K562 (cell line): ENCODE results near the gene OR51V1. TPM values are rescaled to one million over a fixed set of nuclear protein-coding genes. Genes with fewer than 3 reads are reported as not detected.

Experiments used
- ATAC-seq: fragments of 200-7000 bp; cut with Tn5 transposase; 3 replicates; pipeline ENCODE4 v1.9.1; 2020; ENCODE audit warnings: moderate library complexity
- BruUV-seq: library from RNA; stranded (reverse); fragments of 400-500 nt; replicated peaks from 2 replicates; lab custom pipeline; 2021; lab: Mats Ljungman, UMichigan
- CTCF ChIA-PET: fragments of 300-600 bp; formaldehyde crosslinking; extraction: SDS; loops from one replicate; lab custom pipeline; 2021; ENCODE audit warnings: low intra/inter-chr PET ratio; lab: Yijun Ruan, JAX
- POLR2A ChIA-PET: fragments of 300-600, 350-650 bp; sonication (Branson Sonifier 250); formaldehyde crosslinking; extraction: SDS; loops from one replicate; lab custom pipeline; 2021; ENCODE audit warnings: antibody characterized with exemption, inconsistent platforms; lab: Yijun Ruan, JAX
- DNase-seq, 4 experiments: peaks; one replicate each; pipeline versions ENCODE4 v3.0.0 to v3.0.0-alpha.2; 2011 to 2018; ENCODE audit warnings: low spot score in 3 of 4, mixed read lengths in 3 of 4; ENCODE audit errors: extremely low read depth in 1 of 4
- FAIRE-seq: peaks from 2 replicates; lab custom pipeline; 2011; peaks lifted over from hg19 to GRCh38; lab: Jason Lieb, UNC
- H2AFZ ChIP-seq: 2 replicates; pipeline ENCODE4 v1.6.0; 2011; ENCODE audit warnings: low read depth, low read length, control low read depth, inconsistent platforms
- H3K27ac ChIP-seq: fragments of 200-600 bp; 3 replicates; pipeline ENCODE4 v1.8.0; 2011; ENCODE audit warnings: low read depth, mild to moderate bottlenecking, control low read depth, inconsistent platforms, low read length, moderate library complexity, mixed read lengths; ENCODE audit errors: extremely low read depth
- H3K27me3 ChIP-seq, 2 experiments: fragments of 300-600 bp in 1 of 2; 2 replicates in 1 of 2; 3 replicates in 1 of 2; pipeline versions ENCODE4 v1.6.0 to v1.8.0; 2011; ENCODE audit warnings: inconsistent platforms in 2 of 2, low read length in 2 of 2, mild to moderate bottlenecking in 1 of 2, mixed read lengths in 1 of 2, moderate library complexity in 1 of 2; ENCODE audit not compliant: control insufficient read depth in 2 of 2, insufficient read depth in 2 of 2
- H3K36me3 ChIP-seq: fragments of 300-600 bp; 3 replicates; pipeline ENCODE4 v1.8.0; 2011; ENCODE audit warnings: mild to moderate bottlenecking, low read length, inconsistent platforms; ENCODE audit not compliant: control insufficient read depth, insufficient read depth
- H3K4me1 ChIP-seq, 2 experiments: fragments of 200-600 bp in 1 of 2; replicated peaks in 1 of 2; 2 replicates in 1 of 2; 3 replicates in 1 of 2; pipeline versions ENCODE4 v1.5.1 to v1.8.0; 2011; ENCODE audit warnings: inconsistent platforms in 2 of 2, low read length in 2 of 2, mild to moderate bottlenecking in 1 of 2, mixed read lengths in 1 of 2, moderate library complexity in 1 of 2; ENCODE audit not compliant: control insufficient read depth in 2 of 2, insufficient read depth in 2 of 2
- H3K4me2 ChIP-seq: 2 replicates; pipeline ENCODE4 v1.6.1; 2011; ENCODE audit warnings: low read length, control low read depth, inconsistent platforms, mixed read lengths; ENCODE audit not compliant: insufficient read depth
- H3K4me3 ChIP-seq: fragments of 200-600 bp; sonication (generic), shearing (Covaris generic); 2 replicates; pipeline ENCODE4 v1.5.1; 2016; ENCODE audit warnings: control low read depth, inconsistent platforms
- H3K79me2 ChIP-seq: fragments of 200-600 bp; 3 replicates; pipeline ENCODE4 v1.8.0; 2011; ENCODE audit warnings: low read length, inconsistent platforms; ENCODE audit not compliant: control insufficient read depth, insufficient read depth
- H3K9ac ChIP-seq, 2 experiments: 2 replicates each; pipeline versions ENCODE4 v1.6.0 to v1.6.1; 2011; ENCODE audit warnings: low read depth in 2 of 2, low read length in 2 of 2, control low read depth in 1 of 2, inconsistent platforms in 1 of 2, mild to moderate bottlenecking in 1 of 2, mixed read lengths in 1 of 2; ENCODE audit not compliant: insufficient read depth in 1 of 2
- H3K9me1 ChIP-seq: one replicate; pipeline ENCODE4 v1.6.0; 2011; ENCODE audit warnings: inconsistent platforms, mild to moderate bottlenecking, low read length, moderate library complexity; ENCODE audit not compliant: control insufficient read depth, insufficient read depth
- H3K9me3 ChIP-seq: replicated peaks from 2 replicates; pipeline ENCODE4 v1.5.1; 2011; ENCODE audit warnings: low read depth, low read length, inconsistent platforms; ENCODE audit not compliant: control insufficient read depth, insufficient read depth
- H4K20me1 ChIP-seq: replicated peaks from 2 replicates; pipeline ENCODE4 v1.6.1; 2011; ENCODE audit warnings: low read length, inconsistent platforms, mixed read lengths; ENCODE audit not compliant: control insufficient read depth, insufficient read depth
- BDP1 ChIP-seq: IDR thresholded peaks from 3 replicates; pipeline ENCODE4 v1.6.1; 2011; ENCODE audit not compliant: insufficient read length, insufficient read depth
- ETV1 ChIP-seq: fragments of 450-650 bp; conservative IDR thresholded peaks from 2 replicates; pipeline ENCODE4 v1.6.1; 2016; ENCODE audit warnings: missing genetic modification characterization, control low read depth, low read depth, missing compliant biosample characterization
- FOXA1 ChIP-seq: fragments of 450-650 bp; IDR thresholded peaks from 2 replicates; pipeline ENCODE4 v1.6.1; 2016; ENCODE audit warnings: mild to moderate bottlenecking, borderline replicate concordance
- PHF8 ChIP-seq: fragments of 200-600 bp; sonication (generic); IDR thresholded peaks from 2 replicates; pipeline ENCODE4 v1.6.1; 2012; ENCODE audit warnings: mixed run types, mild to moderate bottlenecking, inconsistent platforms, low read length, moderate library complexity, borderline replicate concordance
- PTRF ChIP-seq: fragments of 450-650 bp; IDR thresholded peaks from 2 replicates; pipeline ENCODE4 v1.6.1; 2016; ENCODE audit warnings: mild to moderate bottlenecking, missing genetic modification characterization, missing compliant biosample characterization
- TAF7 ChIP-seq: fragments of 450-650 bp; IDR thresholded peaks from 2 replicates; pipeline ENCODE4 v1.6.1; 2016; ENCODE audit warnings: missing genetic modification characterization, missing compliant biosample characterization
- ZNF696 ChIP-seq: fragments of 250-450 bp; sonication (Bioruptor Pico); conservative IDR thresholded peaks from 2 replicates; pipeline ENCODE4 v1.4.0; 2020; ENCODE audit warnings: mild to moderate bottlenecking, moderate library complexity
- WGBS: fragments of 100-300 bp; shearing (Covaris generic); methylation state at CpG from one replicate; pipeline ENCODE4 v1.1.6; 2016; ENCODE audit warnings: low coverage, mixed read lengths; ENCODE audit not compliant: insufficient coverage; ENCODE audit errors: missing lambda C conversion rate; 5-methylcytosine and 5-hydroxymethylcytosine counted together
- in situ Hi-C: fragments of 300-500 bp; cut with MboI; formaldehyde crosslinking; loops from 4 replicates; pipeline ENCODE4 v1.15.0; 2018; ENCODE audit warnings: inconsistent platforms, mixed read lengths
- intact Hi-C: fragments of 100-400 bp; cut with micrococcal nuclease; formaldehyde crosslinking; loops from 2 replicates; pipeline ENCODE4 v1.14.2; 2022
- polyA plus RNA-seq, 8 experiments: library from polyadenylated mRNA; depleted of rRNA in 4 of 8; stranded (reverse) in 5 of 8; unstranded in 3 of 8; fragments of >200 nt; fragmentation: Nextera tagmentation in 2 of 8; fragmentation: Illumina TruSeq in 1 of 8; extraction: Ambion mirVana in 2 of 8; extraction: Trizol in 1 of 8; gene quantifications; 2 replicates each; pipeline versions ENCODE4 v1.2.1 to v1.2.3, GENCODE V29; 2011 to 2014; ENCODE audit warnings: inconsistent platforms in 1 of 8, missing spikeins in 1 of 8
- total RNA-seq, 7 experiments: library from RNA; depleted of rRNA in 6 of 7; stranded (reverse); fragments of >200 nt in 6 of 7; fragmentation: Illumina TruSeq in 2 of 7; extraction: Trizol in 2 of 7; gene quantifications; 2 replicates each; pipeline versions ENCODE4 v1.2.1 to v1.2.3, GENCODE V29; 2011 to 2021; ENCODE audit warnings: low replicate concordance in 1 of 7
- TF ChIP-seq, protein P1 (sequence below): sonication (generic); formaldehyde crosslinking; IDR thresholded peaks from 2 replicates; pipeline ENCODE4 v1.8.1; 2023; ENCODE audit warnings: mild to moderate bottlenecking, missing genetic modification reagents
- TF ChIP-seq, protein P2 (sequence below): fragments of 150-350 bp; IDR thresholded peaks from 2 replicates; pipeline ENCODE4 v1.6.1; 2014; ENCODE audit warnings: low read depth, mild to moderate bottlenecking, low read length, borderline replicate concordance
- TF ChIP-seq, protein P3 (sequence below): IDR thresholded peaks from 2 replicates; pipeline ENCODE4 v1.6.1; 2014; ENCODE audit warnings: antibody characterized with exemption

Gene OR51V1
- total and polyA plus RNA-seq, 9 of the 15 experiments (the other 6 are each of a cell fraction or from before 2014, with no cell fraction given), result not detected

DNA sequence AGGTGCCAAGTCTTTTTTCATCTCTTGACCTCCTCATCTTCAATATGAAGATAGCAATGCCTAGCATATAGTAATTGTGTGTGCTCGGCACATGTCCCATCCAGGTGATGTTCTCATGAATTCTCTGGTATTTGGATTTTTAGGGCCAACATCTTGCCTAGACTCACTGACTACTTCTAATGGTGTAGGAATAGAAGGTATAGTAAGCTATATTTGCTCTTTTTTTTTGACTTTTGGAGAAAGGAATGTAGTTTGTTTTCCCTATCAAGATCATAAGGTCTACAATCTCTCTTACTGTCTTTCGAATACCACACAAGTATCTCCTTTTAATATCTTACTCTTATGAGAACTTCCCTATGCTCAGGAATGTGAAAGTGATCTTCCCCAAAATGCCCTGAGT is 30.6 kb upstream of the OR51V1 start:
- Histone ChIP-seq H3K9ac (no peak overlapping the region), H3K4me2 (no peak overlapping the region), H3K36me3 (no peaks in the 10 kb centered on the region), H2AFZ (no peak overlapping the region), H3K27ac (no peak overlapping the region), H3K27me3 (no peaks in the 10 kb centered on the region), H3K4me1 (peaks cover 16 to 32% of the 10 kb centered on the region in 2 experiments)
- in situ Hi-C loops, result no loop called here
- no peak for ATAC-seq
- ChIA-PET POLR2A (interaction anchor here (1.1 to 1.2 kb wide), 2 partner anchors 9 to 11 kb away, joined by 5 to 6 read pairs; no protein-coding TSS in a partner anchor), CTCF (no interaction called here)
- 92% methylated on average over 2 of the region's 2 CpGs for WGBS
- no TSS peak for BruUV-seq
- TF ChIP-seq ETV1 (tag) (no peak), BDP1 (no peak), TAF7 (tag) (no peak), PHF8 (no peak), ZNF696 (no peak), FOXA1 (no peak), PTRF (tag) (no peak)
- TF ChIP-seq, protein P1, sequence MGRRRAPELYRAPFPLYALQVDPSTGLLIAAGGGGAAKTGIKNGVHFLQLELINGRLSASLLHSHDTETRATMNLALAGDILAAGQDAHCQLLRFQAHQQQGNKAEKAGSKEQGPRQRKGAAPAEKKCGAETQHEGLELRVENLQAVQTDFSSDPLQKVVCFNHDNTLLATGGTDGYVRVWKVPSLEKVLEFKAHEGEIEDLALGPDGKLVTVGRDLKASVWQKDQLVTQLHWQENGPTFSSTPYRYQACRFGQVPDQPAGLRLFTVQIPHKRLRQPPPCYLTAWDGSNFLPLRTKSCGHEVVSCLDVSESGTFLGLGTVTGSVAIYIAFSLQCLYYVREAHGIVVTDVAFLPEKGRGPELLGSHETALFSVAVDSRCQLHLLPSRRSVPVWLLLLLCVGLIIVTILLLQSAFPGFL (CRISPR knock-in tag), result no peak
- TF ChIP-seq, protein P2, sequence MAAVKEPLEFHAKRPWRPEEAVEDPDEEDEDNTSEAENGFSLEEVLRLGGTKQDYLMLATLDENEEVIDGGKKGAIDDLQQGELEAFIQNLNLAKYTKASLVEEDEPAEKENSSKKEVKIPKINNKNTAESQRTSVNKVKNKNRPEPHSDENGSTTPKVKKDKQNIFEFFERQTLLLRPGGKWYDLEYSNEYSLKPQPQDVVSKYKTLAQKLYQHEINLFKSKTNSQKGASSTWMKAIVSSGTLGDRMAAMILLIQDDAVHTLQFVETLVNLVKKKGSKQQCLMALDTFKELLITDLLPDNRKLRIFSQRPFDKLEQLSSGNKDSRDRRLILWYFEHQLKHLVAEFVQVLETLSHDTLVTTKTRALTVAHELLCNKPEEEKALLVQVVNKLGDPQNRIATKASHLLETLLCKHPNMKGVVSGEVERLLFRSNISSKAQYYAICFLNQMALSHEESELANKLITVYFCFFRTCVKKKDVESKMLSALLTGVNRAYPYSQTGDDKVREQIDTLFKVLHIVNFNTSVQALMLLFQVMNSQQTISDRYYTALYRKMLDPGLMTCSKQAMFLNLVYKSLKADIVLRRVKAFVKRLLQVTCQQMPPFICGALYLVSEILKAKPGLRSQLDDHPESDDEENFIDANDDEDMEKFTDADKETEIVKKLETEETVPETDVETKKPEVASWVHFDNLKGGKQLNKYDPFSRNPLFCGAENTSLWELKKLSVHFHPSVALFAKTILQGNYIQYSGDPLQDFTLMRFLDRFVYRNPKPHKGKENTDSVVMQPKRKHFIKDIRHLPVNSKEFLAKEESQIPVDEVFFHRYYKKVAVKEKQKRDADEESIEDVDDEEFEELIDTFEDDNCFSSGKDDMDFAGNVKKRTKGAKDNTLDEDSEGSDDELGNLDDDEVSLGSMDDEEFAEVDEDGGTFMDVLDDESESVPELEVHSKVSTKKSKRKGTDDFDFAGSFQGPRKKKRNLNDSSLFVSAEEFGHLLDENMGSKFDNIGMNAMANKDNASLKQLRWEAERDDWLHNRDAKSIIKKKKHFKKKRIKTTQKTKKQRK, result no peak
- TF ChIP-seq, protein P3, sequence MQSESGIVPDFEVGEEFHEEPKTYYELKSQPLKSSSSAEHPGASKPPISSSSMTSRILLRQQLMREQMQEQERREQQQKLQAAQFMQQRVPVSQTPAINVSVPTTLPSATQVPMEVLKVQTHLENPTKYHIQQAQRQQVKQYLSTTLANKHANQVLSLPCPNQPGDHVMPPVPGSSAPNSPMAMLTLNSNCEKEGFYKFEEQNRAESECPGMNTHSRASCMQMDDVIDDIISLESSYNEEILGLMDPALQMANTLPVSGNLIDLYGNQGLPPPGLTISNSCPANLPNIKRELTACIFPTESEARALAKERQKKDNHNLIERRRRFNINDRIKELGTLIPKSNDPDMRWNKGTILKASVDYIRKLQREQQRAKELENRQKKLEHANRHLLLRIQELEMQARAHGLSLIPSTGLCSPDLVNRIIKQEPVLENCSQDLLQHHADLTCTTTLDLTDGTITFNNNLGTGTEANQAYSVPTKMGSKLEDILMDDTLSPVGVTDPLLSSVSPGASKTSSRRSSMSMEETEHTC, result no peak
- TF ChIP-seq, all 486 proteins: peak for 0
- no peaks in the 10 kb centered on the region; the same call in 2 of the 3 replicates for H3K79me2 ChIP-seq
- no peaks in the 10 kb centered on the region for H3K9me1 ChIP-seq
- intact Hi-C loops, result no loop called here
- H3K9me3 ChIP-seq, result no peaks in the 10 kb centered on the region
- DNase-seq (no peak), FAIRE-seq (no peak)
- no peak overlapping the region for H3K4me3 ChIP-seq
- H4K20me1 ChIP-seq, result no peaks in the 10 kb centered on the region
